Aorta (tissue), 5 donors: ENCODE measurements around the gene ASCC3. TPM values are rescaled to one million over a fixed set of nuclear protein-coding genes. Genes with fewer than 3 reads are reported as not detected.
"Not testable (repeated sequence)": the region's sequence is repeated elsewhere in the genome, so short reads cannot be mapped to it uniquely, and the experiment has no call there.

Source experiments
- ATAC-seq: fragments of 200-7000 bp; cut with Tn5 transposase; one replicate; pipeline ENCODE4 v1.9.1; 2022; ENCODE audit warnings: moderate library complexity; ENCODE audit not compliant: low FRiP score
- DNase-seq, 2 donors: peaks; one replicate each; pipeline ENCODE4 v3.0.0-alpha.2; 2020
- H3K27ac ChIP-seq, 2 donors: one replicate each; pipeline ENCODE4 v1.5.1; 2013; ENCODE audit warnings: low read length in 2 of 2, mild to moderate bottlenecking in 2 of 2, moderate library complexity in 2 of 2, control low read depth in 1 of 2, inconsistent platforms in 1 of 2, low read depth in 1 of 2
- H3K27me3 ChIP-seq, 2 donors: one replicate each; pipeline ENCODE4 v1.6.1; 2013; ENCODE audit warnings: control low read depth in 1 of 2, low read length in 1 of 2, mild to moderate bottlenecking in 1 of 2, moderate library complexity in 1 of 2; ENCODE audit not compliant: insufficient read depth in 2 of 2, control insufficient read depth in 1 of 2
- H3K36me3 ChIP-seq, 2 donors: one replicate each; pipeline ENCODE4 v1.6.1; 2013; ENCODE audit warnings: control low read depth in 1 of 2, low read length in 1 of 2, mild to moderate bottlenecking in 1 of 2; ENCODE audit not compliant: insufficient read depth in 2 of 2, control insufficient read depth in 1 of 2
- H3K4me1 ChIP-seq, 2 donors: one replicate each; pipeline ENCODE4 v1.6.1; 2013; ENCODE audit warnings: low read length in 2 of 2, control low read depth in 1 of 2, mild to moderate bottlenecking in 1 of 2, moderate library complexity in 1 of 2; ENCODE audit not compliant: insufficient read depth in 2 of 2, control insufficient read depth in 1 of 2
- H3K4me3 ChIP-seq, 2 donors: one replicate each; pipeline ENCODE4 v1.5.1; 2013; ENCODE audit warnings: low read length in 2 of 2, control low read depth in 1 of 2, mild to moderate bottlenecking in 1 of 2
- H3K9me3 ChIP-seq: one replicate; pipeline ENCODE4 v1.6.1; 2013; ENCODE audit warnings: mild to moderate bottlenecking, low read length; ENCODE audit not compliant: control insufficient read depth
- WGBS, 2 donors: extraction: QIAGEN DNeasy Blood & Tissue Kit; methylation state at CpG; one replicate each; pipeline ENCODE4 v1.1.7; 2013; 5-methylcytosine and 5-hydroxymethylcytosine counted together
- intact Hi-C, 2 donors: fragments of 100-400 bp; cut with DNase I; formaldehyde crosslinking; loops; one replicate each; pipeline versions ENCODE4 v1.14.2 to v1.15.0; 2022
- polyA plus RNA-seq, 2 donors: library from polyadenylated mRNA; stranded (reverse); fragments of 200-250 nt; gene quantifications; one replicate each; pipeline ENCODE4 v1.2.3, GENCODE V29; 2013
- total RNA-seq, 2 donors: library from RNA; stranded (reverse); fragmentation: NEBNext Ultra II Directional; extraction: Animal tissue kit (Norgen Biotek cat#: 25700); gene quantifications; one replicate each; pipeline ENCODE4 v1.2.1, GENCODE V29; 2021
- donor health status: healthy with polysubstance abuse.
- donor health status: Bipolar disorder and iron deficiency.
- donor health status: DM: no; HTN: no; CAD: no.
- donor health status: DM: no; HTN: no; CAD: no.
- donor health status: DM: yes; HTN: yes; CAD: no.

ASCC3 gene
- total and polyA plus RNA-seq, 4 donors, result 3.5 to 46.9 (median 26.8) TPM

DNA sequence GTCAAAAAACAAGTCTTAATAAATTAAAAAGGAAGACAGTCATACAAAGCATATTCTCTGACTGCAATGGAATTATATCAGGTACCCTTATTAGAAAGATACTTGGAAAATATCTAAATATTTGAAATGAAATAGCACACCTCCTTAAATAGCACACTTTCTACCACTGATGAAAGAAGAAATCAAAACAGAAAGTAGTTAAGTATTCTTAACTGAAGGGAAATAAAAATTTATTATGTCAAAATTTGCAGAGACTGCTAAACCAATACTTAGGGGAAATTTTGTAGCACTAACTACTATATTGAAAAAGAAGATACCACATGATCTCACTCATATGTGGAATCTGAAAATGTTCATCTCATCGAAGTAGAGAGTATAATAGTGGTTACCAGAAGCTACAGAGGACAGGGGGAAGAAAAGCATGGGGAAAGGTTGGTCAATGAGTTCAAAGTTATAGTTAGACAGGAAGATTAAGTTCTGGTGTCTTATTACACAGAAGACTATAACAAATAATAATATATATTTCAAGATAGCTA, 112.2 kb downstream of the ASCC3 start:
- DNase-seq (no peak), ATAC-seq (no peak)
- Histone ChIP-seq H3K9me3 (no peaks in the 10 kb centered on the region), H3K36me3 (peaks cover 0 to 3% of the 10 kb centered on the region in 2 donors), H3K27ac (no peak overlapping the region), H3K4me1 (no peaks in the 10 kb centered on the region), H3K27me3 (no peaks in the 10 kb centered on the region), H3K4me3 (no peak overlapping the region)
- intact Hi-C loops, result no loop called here
- 90% methylated on average over 1 of the region's 1 CpG for WGBS, 2 donors

DNA sequence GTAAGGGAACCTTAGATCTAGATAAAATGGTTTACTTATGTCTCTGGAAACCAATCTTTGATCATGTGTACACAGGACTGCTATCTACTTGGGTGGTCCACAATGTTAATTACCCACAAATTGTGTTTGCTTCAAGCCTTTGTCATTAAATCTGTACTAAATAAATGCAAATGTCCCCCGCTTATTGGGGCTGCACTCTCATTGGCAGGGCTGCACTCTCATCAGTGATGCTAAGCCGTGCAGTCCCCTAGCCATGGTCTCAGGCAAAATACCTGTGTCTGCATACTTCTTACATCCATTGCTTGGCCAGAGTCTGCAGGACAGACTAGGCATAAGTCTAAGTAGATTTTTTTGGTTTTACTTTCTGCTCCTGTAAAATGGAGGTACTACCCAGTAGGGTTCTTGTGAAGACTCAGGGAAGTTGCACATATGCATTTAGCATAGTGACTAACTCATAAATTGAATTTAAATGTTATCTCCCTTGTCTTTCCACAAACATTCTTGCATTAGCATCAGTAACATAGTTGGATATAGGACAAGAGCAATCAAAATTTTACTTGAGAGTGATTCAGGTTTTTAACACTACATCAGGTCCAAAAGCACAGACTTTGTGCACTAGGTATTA, 117.4 kb downstream of the ASCC3 start:
- H3K9me3 ChIP-seq, result peaks cover 1% of the 10 kb centered on the region
- peaks cover 4 to 7% of the 10 kb centered on the region in 2 donors for H3K36me3 ChIP-seq
- no peaks in the 10 kb centered on the region for H3K27me3 ChIP-seq
- intact Hi-C loops, result no loop called here
- no peak for DNase-seq
- no peak overlapping the region for H3K4me3 ChIP-seq
- H3K27ac ChIP-seq, result no peak overlapping the region
- 97 to 98% methylated on average over 2 of the region's 2 CpGs for WGBS, 2 donors
- no peak for ATAC-seq
- H3K4me1 ChIP-seq, result no peaks in the 10 kb centered on the region

- Histone ChIP-seq H3K4me1 (no peaks in the 10 kb centered on the region), H3K27me3 (no peaks in the 10 kb centered on the region), H3K9me3 (peaks cover 1% of the 10 kb centered on the region), H3K27ac (no peak overlapping the region), H3K36me3 (peaks cover 4 to 7% of the 10 kb centered on the region in 2 donors), H3K4me3 (no peak overlapping the region)
- WGBS, 2 donors, result 92 to 93% methylated on average over 2 of the region's 2 CpGs
- DNase-seq (no peak), ATAC-seq (no peak)
- intact Hi-C loops, result no loop called here
These were observed 119.3 kb downstream of the ASCC3 start for GRCh38 chr6:100761841-100762240.

DNA sequence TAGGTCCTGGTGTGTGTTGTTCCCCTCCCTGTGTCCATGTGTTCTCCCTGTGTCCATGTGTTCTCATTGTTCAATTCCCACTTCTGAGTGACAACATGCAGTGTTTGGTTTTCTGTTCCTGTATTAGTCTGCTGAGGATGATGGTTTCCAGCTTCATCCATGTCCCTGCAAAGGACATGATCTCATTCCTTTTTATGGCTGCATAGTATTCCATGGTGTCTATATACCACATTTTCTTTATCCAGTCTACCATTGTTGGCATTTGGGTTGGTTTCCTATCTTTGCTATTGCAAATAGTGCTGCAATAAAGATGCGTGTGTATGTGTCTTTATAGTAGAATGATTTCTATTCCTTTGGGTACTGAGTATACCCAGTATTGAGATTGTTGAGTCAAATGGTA, 122.7 kb downstream of the ASCC3 start:
- H3K4me3 ChIP-seq, H3K27ac ChIP-seq, H3K27me3 ChIP-seq, ATAC-seq, DNase-seq, H3K4me1 ChIP-seq, H3K9me3 ChIP-seq, intact Hi-C loops, H3K36me3 ChIP-seq: not testable (repeated sequence)
- 98 to 100% methylated on average over 1 of the region's 1 CpG for WGBS, 2 donors

GRCh38 chr6:100753421-100753820, 127.7 kb downstream of the ASCC3 start:
- intact Hi-C loops, result no loop called here
- Histone ChIP-seq H3K4me3 (no peak overlapping the region), H3K27ac (no peak overlapping the region), H3K36me3 (no peaks in the 10 kb centered on the region), H3K4me1 (no peaks in the 10 kb centered on the region), H3K27me3 (no peaks in the 10 kb centered on the region), H3K9me3 (no peaks in the 10 kb centered on the region)
- ATAC-seq, result no peak
- 96 to 97% methylated on average over 3 of the region's 3 CpGs for WGBS, 2 donors
- no peak for DNase-seq

- ATAC-seq (no peak), DNase-seq (no peak)
- Histone ChIP-seq H3K4me1 (no peaks in the 10 kb centered on the region), H3K27me3 (no peaks in the 10 kb centered on the region), H3K36me3 (no peaks in the 10 kb centered on the region), H3K27ac (no peak overlapping the region), H3K4me3 (no peak overlapping the region), H3K9me3 (no peaks in the 10 kb centered on the region)
- intact Hi-C loops, result no loop called here
- WGBS, 2 donors, result 61 to 62% methylated on average over 3 of the region's 3 CpGs
These were observed 129.5 kb downstream of the ASCC3 start for GRCh38 chr6:100751590-100751989.

DNA sequence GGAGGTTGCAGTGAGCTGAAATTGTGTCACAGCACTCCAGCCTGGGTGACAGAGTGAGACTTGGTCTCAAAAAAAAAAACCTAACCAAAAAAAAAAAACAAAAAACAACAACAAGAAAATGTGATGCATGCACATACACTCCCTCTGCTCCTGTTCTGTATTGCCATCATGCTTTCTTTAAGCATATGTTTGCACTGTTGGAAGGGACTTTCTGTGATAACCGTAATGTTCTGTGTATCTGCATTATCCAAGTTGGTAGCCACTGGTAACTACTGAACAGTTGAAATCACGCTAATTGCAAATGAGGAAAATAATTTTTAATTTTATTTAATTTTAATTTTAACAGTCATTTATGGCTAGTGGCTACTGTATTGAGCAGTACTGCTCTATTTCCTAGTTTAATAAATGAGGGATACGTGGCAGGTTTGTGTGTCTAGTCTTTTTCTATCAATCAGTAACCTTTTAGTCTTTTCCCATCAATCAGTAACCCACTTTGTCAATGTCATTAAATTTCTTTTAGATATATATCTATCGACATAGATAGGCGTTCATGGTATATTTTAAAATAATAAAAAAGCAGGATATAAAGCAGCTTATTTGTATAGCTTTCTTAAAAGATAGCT, 135.6 kb downstream of the ASCC3 start:
- H3K27me3 ChIP-seq, result no peaks in the 10 kb centered on the region
- H3K36me3 ChIP-seq, result peaks cover 0 to 5% of the 10 kb centered on the region in 2 donors
- ATAC-seq (no peak), DNase-seq (no peak)
- WGBS, 2 donors, result 94 to 95% methylated on average over 5 of the region's 5 CpGs
- intact Hi-C loops, result no loop called here
- no peaks in the 10 kb centered on the region for H3K9me3 ChIP-seq
- H3K4me3 ChIP-seq, result no peak overlapping the region
- no peaks in the 10 kb centered on the region for H3K4me1 ChIP-seq
- no peak overlapping the region for H3K27ac ChIP-seq

GRCh38 chr6:100740439-100740838, 140.7 kb downstream of the ASCC3 start:
- DNase-seq (no peak), ATAC-seq (no peak)
- Histone ChIP-seq H3K27ac (no peak overlapping the region), H3K4me1 (no peaks in the 10 kb centered on the region), H3K36me3 (peaks cover 0 to 5% of the 10 kb centered on the region in 2 donors), H3K27me3 (no peaks in the 10 kb centered on the region), H3K9me3 (no peaks in the 10 kb centered on the region), H3K4me3 (no peak overlapping the region)
- intact Hi-C loops, result no loop called here

GRCh38 chr6:100737720-100738119, 143.4 kb downstream of the ASCC3 start:
- intact Hi-C loops, H3K4me1 ChIP-seq, H3K36me3 ChIP-seq, DNase-seq, H3K27me3 ChIP-seq, H3K9me3 ChIP-seq, H3K4me3 ChIP-seq, ATAC-seq, H3K27ac ChIP-seq: not testable (repeated sequence)
